Thymus (tissue), 14 donors: Measurements from ENCODE around the gene USP15. TPM values are rescaled to one million over a fixed set of nuclear protein-coding genes. Genes with fewer than 3 reads are reported as not detected.
A peak's percentile ranks its signal among the peaks of the same experiment; 100 is the strongest.

Source experiments
- DNase-seq, 9 donors: peaks; one replicate each; pipeline ENCODE4 v3.0.0-alpha.2; 2013; ENCODE audit warnings: low spot score in 9 of 9, low read depth in 6 of 9, missing footprints in 1 of 9
- H3K27ac ChIP-seq, 2 donors: one replicate each; pipeline ENCODE4 v1.5.1; 2013; ENCODE audit warnings: control low read depth in 1 of 2, low read depth in 1 of 2, low read length in 1 of 2, mild to moderate bottlenecking in 1 of 2, moderate library complexity in 1 of 2
- H3K27me3 ChIP-seq, 2 donors: one replicate each; pipeline ENCODE4 v1.5.1; 2013; ENCODE audit warnings: low read length in 1 of 2; ENCODE audit not compliant: control insufficient read depth in 2 of 2, insufficient read depth in 1 of 2
- H3K36me3 ChIP-seq, 2 donors: one replicate each; pipeline ENCODE4 v1.5.1; 2013; ENCODE audit warnings: low read length in 1 of 2, mild to moderate bottlenecking in 1 of 2, moderate library complexity in 1 of 2; ENCODE audit not compliant: control insufficient read depth in 2 of 2, insufficient read depth in 2 of 2
- H3K4me1 ChIP-seq, 2 donors: one replicate each; pipeline ENCODE4 v1.5.1; 2013; ENCODE audit warnings: low read length in 2 of 2; ENCODE audit not compliant: control insufficient read depth in 2 of 2, insufficient read depth in 2 of 2
- H3K4me3 ChIP-seq, 2 donors: one replicate each; pipeline ENCODE4 v1.5.1; 2013; ENCODE audit warnings: low read length in 2 of 2, control low read depth in 1 of 2, mild to moderate bottlenecking in 1 of 2
- H3K9me3 ChIP-seq, 2 donors: one replicate each; pipeline ENCODE4 v1.5.1; 2013; ENCODE audit warnings: low read length in 1 of 2, mild to moderate bottlenecking in 1 of 2; ENCODE audit not compliant: control insufficient read depth in 2 of 2, insufficient read depth in 1 of 2
- WGBS: extraction: QIAGEN DNeasy Blood & Tissue Kit; methylation state at CpG from one replicate; pipeline ENCODE4 v1.1.7; 2013; 5-methylcytosine and 5-hydroxymethylcytosine counted together
- long read RNA-seq, 10 donors: transcript quantifications; one replicate each; lab custom pipeline, GENCODE V29; 2026
- polyA plus RNA-seq: library from polyadenylated mRNA; stranded (reverse); fragments of 200-250 nt; gene quantifications from one replicate; pipeline ENCODE4 v1.2.3, GENCODE V29; 2013
- total RNA-seq: library from RNA; stranded (reverse); fragments of 120-200 nt; gene quantifications from one replicate; pipeline ENCODE4 v1.2.4, GENCODE V29; 2013
- donor health status: healthy.

The USP15 gene
- total RNA-seq (108 TPM), polyA plus RNA-seq (201 TPM)
- long read RNA-seq, donor 1, full-length matches to known transcripts = 2 of 2 reads
- long read RNA-seq, donor 1, partial matches to known transcripts = 0 of 2 reads
- long read RNA-seq, donor 1, other reads (novel, unspliced or antisense) = 0 of 2 reads
- long read RNA-seq, donor 2 = 0 reads
- long read RNA-seq, donor 3, full-length matches to known transcripts = 24 of 32 reads
- long read RNA-seq, donor 3, partial matches to known transcripts = 8 of 32 reads
- long read RNA-seq, donor 3, other reads (novel, unspliced or antisense) = 0 of 32 reads
- long read RNA-seq, donor 4, full-length matches to known transcripts = 11 of 11 reads
- long read RNA-seq, donor 4, partial matches to known transcripts = 0 of 11 reads
- long read RNA-seq, donor 4, other reads (novel, unspliced or antisense) = 0 of 11 reads
- long read RNA-seq, donor 5, full-length matches to known transcripts = 31 of 37 reads
- long read RNA-seq, donor 5, partial matches to known transcripts = 6 of 37 reads
- long read RNA-seq, donor 5, other reads (novel, unspliced or antisense) = 0 of 37 reads
- long read RNA-seq, donor 6, full-length matches to known transcripts = 16 of 16 reads
- long read RNA-seq, donor 6, partial matches to known transcripts = 0 of 16 reads
- long read RNA-seq, donor 6, other reads (novel, unspliced or antisense) = 0 of 16 reads
- long read RNA-seq, donor 7, full-length matches to known transcripts = 22 of 22 reads
- long read RNA-seq, donor 7, partial matches to known transcripts = 0 of 22 reads
- long read RNA-seq, donor 7, other reads (novel, unspliced or antisense) = 0 of 22 reads
- long read RNA-seq, donor 8, full-length matches to known transcripts = 3 of 3 reads
- long read RNA-seq, donor 8, partial matches to known transcripts = 0 of 3 reads
- long read RNA-seq, donor 8, other reads (novel, unspliced or antisense) = 0 of 3 reads
- long read RNA-seq, donor 9, full-length matches to known transcripts = 18 of 18 reads
- long read RNA-seq, donor 9, partial matches to known transcripts = 0 of 18 reads
- long read RNA-seq, donor 9, other reads (novel, unspliced or antisense) = 0 of 18 reads
- long read RNA-seq, donor 10, full-length matches to known transcripts = 16 of 16 reads
- long read RNA-seq, donor 10, partial matches to known transcripts = 0 of 16 reads
- long read RNA-seq, donor 10, other reads (novel, unspliced or antisense) = 0 of 16 reads

GRCh38 chr12:62259993-62260732, at the start of gene USP15:
TSS of gene USP15 (plus strand) at chr12:62260404. CDS start at chr12:62260415, 11 bp downstream.
- Histone ChIP-seq H3K36me3 (no peaks in the 10 kb centered on the region), H3K27ac (peak within 1 kb of the TSS; percentile 95 to 98), H3K4me3 (peak within 1 kb of the TSS; percentile 83 to 84), H3K9me3 (no peaks in the 10 kb centered on the region), H3K27me3 (no peaks in the 10 kb centered on the region), H3K4me1 (peaks cover 10 to 15% of the 10 kb centered on the region in 2 donors)
- peak; percentile 83 to 98 (median 95) for DNase-seq
- under 1% methylated on average over 61 of the region's 61 CpGs for WGBS

DNA sequence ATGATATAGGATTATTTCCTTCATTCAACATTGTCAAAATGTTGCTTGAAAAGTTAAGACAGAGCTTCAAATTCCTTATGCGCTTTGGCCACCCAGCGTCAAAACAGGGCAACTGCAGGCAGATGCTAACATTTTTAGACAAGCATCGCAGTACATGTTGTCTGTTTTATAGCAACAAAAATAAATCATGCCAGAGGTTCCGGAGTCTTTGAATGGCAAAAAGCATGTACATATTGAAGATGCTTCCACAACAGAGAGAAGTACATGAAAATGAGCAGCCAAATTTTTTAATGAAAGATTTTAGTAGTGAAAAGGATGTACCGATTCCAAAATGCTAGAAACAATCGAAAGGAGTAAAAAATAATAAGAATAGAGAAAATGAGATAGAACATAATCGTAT, 49.8 kb upstream of the USP15 start:
- 34% methylated on average over 7 of the region's 7 CpGs for WGBS

GRCh38 chr12:62211510-62211909, 48.7 kb upstream of the USP15 start:
- DNase-seq = no peak
- WGBS = 94% methylated on average over 4 of the region's 4 CpGs
- no peaks in the 10 kb centered on the region for H3K4me1 ChIP-seq
- no peaks in the 10 kb centered on the region for H3K36me3 ChIP-seq
- no peaks in the 10 kb centered on the region for H3K27me3 ChIP-seq
- H3K4me3 ChIP-seq = no peak overlapping the region
- no peaks in the 10 kb centered on the region for H3K9me3 ChIP-seq
- no peak overlapping the region for H3K27ac ChIP-seq

More for the DNA sequence above, 49.8 kb upstream of the USP15 start:
- DNase-seq = peak in 2 of 9 donors; percentile 41 to 50
- H3K4me3 ChIP-seq = no peak overlapping the region
- no peaks in the 10 kb centered on the region for H3K36me3 ChIP-seq
- H3K27ac ChIP-seq = no peak overlapping the region
- H3K9me3 ChIP-seq = no peaks in the 10 kb centered on the region
- H3K27me3 ChIP-seq = no peaks in the 10 kb centered on the region
- no peaks in the 10 kb centered on the region for H3K4me1 ChIP-seq

- Histone ChIP-seq H3K9me3 (no peaks in the 10 kb centered on the region), H3K27me3 (no peaks in the 10 kb centered on the region), H3K4me1 (no peaks in the 10 kb centered on the region), H3K4me3 (no peak overlapping the region), H3K36me3 (no peaks in the 10 kb centered on the region), H3K27ac (no peak overlapping the region)
- DNase-seq = no peak
Observed at GRCh38 chr12:62214846-62215245, 45.4 kb upstream of the USP15 start.

- peak in 1 of 9 donors; percentile 9 for DNase-seq
- H3K27ac ChIP-seq = peak overlapping the region in 1 of 2 donors; percentile 52
- H3K36me3 ChIP-seq = no peaks in the 10 kb centered on the region
- H3K4me1 ChIP-seq = no peaks in the 10 kb centered on the region
- H3K27me3 ChIP-seq = no peaks in the 10 kb centered on the region
- WGBS = 45% methylated on average over 2 of the region's 2 CpGs
- no peak overlapping the region for H3K4me3 ChIP-seq
- no peaks in the 10 kb centered on the region for H3K9me3 ChIP-seq
Observed at GRCh38 chr12:62215506-62215905, 44.7 kb upstream of the USP15 start.

DNA sequence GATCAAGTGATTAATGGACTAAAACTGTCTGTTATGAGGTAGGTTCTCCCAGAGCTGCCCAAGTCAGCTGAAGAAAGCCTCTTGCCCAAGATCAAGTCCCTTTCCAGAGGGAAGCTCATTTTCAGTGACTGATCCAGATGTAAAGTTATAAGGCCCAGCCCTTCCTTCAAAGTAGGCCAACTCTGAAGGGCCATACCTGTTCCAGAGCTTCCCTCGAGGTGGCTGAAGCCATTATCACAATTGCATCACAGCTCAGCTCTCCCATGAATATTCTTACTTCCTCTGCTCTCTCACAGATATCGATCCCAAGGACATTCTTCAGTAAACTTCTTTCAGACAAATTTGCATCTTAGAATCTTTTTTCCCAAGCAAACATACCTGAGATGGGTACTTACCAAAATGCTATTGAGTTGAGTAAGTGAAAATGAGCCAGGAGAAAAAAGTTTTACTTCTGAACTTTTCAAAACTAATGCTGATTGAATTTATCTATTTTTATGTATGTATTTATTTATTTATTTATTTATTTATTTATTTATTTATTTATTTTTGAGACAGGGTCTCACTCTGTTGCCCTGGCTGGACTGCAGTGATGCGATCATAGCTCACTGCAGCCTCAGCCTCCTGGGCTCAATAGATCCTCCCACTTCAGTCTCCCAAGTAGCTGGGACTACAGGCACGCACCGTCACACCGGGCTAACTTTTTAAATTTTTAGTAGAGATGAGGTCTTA, 42.6 kb upstream of the USP15 start:
- Histone ChIP-seq H3K27me3 (no peaks in the 10 kb centered on the region), H3K4me1 (no peaks in the 10 kb centered on the region), H3K4me3 (no peak overlapping the region), H3K36me3 (no peaks in the 10 kb centered on the region), H3K27ac (no peak overlapping the region), H3K9me3 (no peaks in the 10 kb centered on the region)
- WGBS = 98% methylated on average over 6 of the region's 6 CpGs
- DNase-seq = no peak

GRCh38 chr12:62221107-62221506, 39.1 kb upstream of the USP15 start:
- Histone ChIP-seq H3K27me3 (no peaks in the 10 kb centered on the region), H3K4me1 (no peaks in the 10 kb centered on the region), H3K27ac (no peak overlapping the region), H3K36me3 (no peaks in the 10 kb centered on the region), H3K9me3 (no peaks in the 10 kb centered on the region), H3K4me3 (no peak overlapping the region)
- no peak for DNase-seq

GRCh38 chr12:62224601-62225000, 35.6 kb upstream of the USP15 start:
- 98% methylated on average over 3 of the region's 3 CpGs for WGBS
- Histone ChIP-seq H3K36me3 (no peaks in the 10 kb centered on the region), H3K4me1 (no peaks in the 10 kb centered on the region), H3K9me3 (no peaks in the 10 kb centered on the region), H3K4me3 (no peak overlapping the region), H3K27me3 (no peaks in the 10 kb centered on the region), H3K27ac (no peak overlapping the region)
- no peak for DNase-seq
